Astrocyte (in vitro differentiated cells and primary cell): ENCODE measurements around the gene RPS6KA4.

Experiments used
- CTCF ChIP-seq: IDR thresholded peaks from 2 replicates; pipeline ENCODE4 v1.5.1; 2011; ENCODE audit warnings: low read depth, mild to moderate bottlenecking, inconsistent platforms, low read length, moderate library complexity; ENCODE audit not compliant: insufficient read depth
- EZH2 ChIP-seq: IDR thresholded peaks from 2 replicates; pipeline ENCODE4 v1.6.1; 2012; ENCODE audit warnings: mild to moderate bottlenecking, low read length, inconsistent platforms; ENCODE audit not compliant: insufficient read depth

DNA sequence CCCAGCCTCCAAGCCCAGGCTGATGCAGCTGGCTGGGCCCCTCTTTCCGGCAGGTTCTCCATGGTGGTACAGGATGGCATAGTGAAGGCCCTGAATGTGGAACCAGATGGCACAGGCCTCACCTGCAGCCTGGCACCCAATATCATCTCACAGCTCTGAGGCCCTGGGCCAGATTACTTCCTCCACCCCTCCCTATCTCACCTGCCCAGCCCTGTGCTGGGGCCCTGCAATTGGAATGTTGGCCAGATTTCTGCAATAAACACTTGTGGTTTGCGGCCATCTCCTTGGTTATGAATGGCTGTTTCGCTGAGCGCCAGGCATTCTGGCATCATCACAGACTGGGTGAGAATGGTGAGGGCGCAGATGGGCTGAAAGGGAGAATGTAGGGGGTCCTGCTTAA is 37.4 kb upstream of the RPS6KA4 start:
- TF ChIP-seq CTCF: no peak
- TF ChIP-seq EZH2: no peak
